Neural progenitor cell (in vitro differentiated cells): ENCODE results near the gene SMG7. TPM values are rescaled to one million over a fixed set of nuclear protein-coding genes. Genes with fewer than 3 reads are reported as not detected.
"Not testable (repeated sequence)": the region's sequence is repeated elsewhere in the genome, so short reads cannot be mapped to it uniquely, and the experiment has no call there.

Experiments used
- DNase-seq: peaks from one replicate; pipeline ENCODE4 v3.0.0-alpha.2; 2016; ENCODE audit warnings: low spot score
- H2AFZ ChIP-seq: fragments of 200-600 bp; sonication (generic); replicated peaks from 2 replicates; pipeline ENCODE4 v1.6.1; 2016; ENCODE audit warnings: antibody characterized with exemption
- H3F3A ChIP-seq: fragments of 200-600 bp; sonication (generic); 2 replicates; pipeline ENCODE4 v1.6.1; 2016; ENCODE audit warnings: antibody characterized with exemption, low read depth
- H3K27ac ChIP-seq: fragments of 200-600 bp; sonication (generic); 2 replicates; pipeline ENCODE4 v1.5.1; 2016; ENCODE audit warnings: mild to moderate bottlenecking
- H3K27me3 ChIP-seq: fragments of 200-600 bp; sonication (generic); 2 replicates; pipeline ENCODE4 v1.6.1; 2016; ENCODE audit warnings: mild to moderate bottlenecking, moderate library complexity
- H3K36me3 ChIP-seq: fragments of 200-600 bp; sonication (generic); 2 replicates; pipeline ENCODE4 v1.5.1; 2016
- H3K4me1 ChIP-seq: fragments of 200-600 bp; sonication (generic); 2 replicates; pipeline ENCODE4 v1.6.1; 2016; ENCODE audit warnings: mixed run types
- H3K4me2 ChIP-seq: fragments of 200-600 bp; sonication (generic); 2 replicates; pipeline ENCODE4 v1.6.1; 2016
- H3K4me3 ChIP-seq: fragments of 200-600 bp; sonication (generic); 2 replicates; pipeline ENCODE4 v1.5.1; 2016
- H3K79me2 ChIP-seq: fragments of 200-600 bp; sonication (generic); 2 replicates; pipeline ENCODE4 v1.6.1; 2016; ENCODE audit warnings: low read depth
- H3K9ac ChIP-seq: fragments of 200-600 bp; sonication (generic); 2 replicates; pipeline ENCODE4 v1.6.1; 2016
- H3K9me3 ChIP-seq: fragments of 200-600 bp; sonication (generic); 2 replicates; pipeline ENCODE4 v1.5.1; 2016; ENCODE audit warnings: low read depth
- H4K20me1 ChIP-seq: fragments of 200-600 bp; sonication (generic); 2 replicates; pipeline ENCODE4 v1.6.1; 2016; ENCODE audit warnings: low read depth
- H3K27ac Mint-ChIP-seq: 3 replicates; pipeline ENCODE4 v1.8.0; 2021; ENCODE audit warnings: mixed read lengths
- H3K27me3 Mint-ChIP-seq: 2 replicates; pipeline ENCODE4 v1.8.0; 2022; ENCODE audit warnings: low read depth, mild to moderate bottlenecking, inconsistent platforms, moderate library complexity, mixed read lengths; ENCODE audit not compliant: insufficient read depth
- H3K36me3 Mint-ChIP-seq: 3 replicates; pipeline ENCODE4 v1.8.0; 2021; ENCODE audit warnings: mixed read lengths
- H3K4me1 Mint-ChIP-seq: 3 replicates; pipeline ENCODE4 v1.8.0; 2021; ENCODE audit warnings: mixed read lengths
- H3K4me3 Mint-ChIP-seq: 3 replicates; pipeline ENCODE4 v1.8.0; 2021; ENCODE audit warnings: mild to moderate bottlenecking, moderate library complexity, mixed read lengths
- H3K9me3 Mint-ChIP-seq: 3 replicates; pipeline ENCODE4 v1.8.0; 2020; ENCODE audit warnings: mixed read lengths
- CTCF ChIP-seq: fragments of 200-600 bp; sonication (generic); IDR thresholded peaks from 2 replicates; pipeline ENCODE4 v1.5.1; 2017; ENCODE audit warnings: antibody characterized with exemption, mild to moderate bottlenecking
- EZH2 ChIP-seq: fragments of 200-600 bp; sonication (generic); IDR thresholded peaks from 2 replicates; pipeline ENCODE4 v1.6.1; 2017; ENCODE audit warnings: antibody characterized with exemption, mild to moderate bottlenecking, moderate library complexity
- EZH2phosphoT487 ChIP-seq: fragments of 200-600 bp; sonication (generic); IDR thresholded peaks from 2 replicates; pipeline ENCODE4 v1.6.1; 2017; ENCODE audit warnings: antibody characterized with exemption
- total RNA-seq: library from RNA; depleted of rRNA; stranded (reverse); fragments of >200 nt; gene quantifications from 2 replicates; pipeline ENCODE4 v1.2.3, GENCODE V29; 2015; ENCODE audit warnings: low replicate concordance

The SMG7 gene
- total RNA-seq: 33.4 and 33.5 TPM in 2 replicates

- Histone ChIP-seq H3K36me3 (no peaks in the 10 kb centered on the region), H3K9ac (peak within 1 kb of the TSS; percentile 95), H3K27me3 (no peaks in the 10 kb centered on the region), H3K27ac (peak within 1 kb of the TSS; percentile 99), H3K4me2 (peak within 1 kb of the TSS; percentile 81), H4K20me1 (peaks cover 37% of the 10 kb centered on the region), H3K4me3 (peak within 1 kb of the TSS; percentile 95), H2AFZ (peak within 1 kb of the TSS; percentile 94), H3K79me2 (peaks cover 54% of the 10 kb centered on the region), H3K4me1 (peaks cover 18% of the 10 kb centered on the region), H3F3A (peaks cover 28% of the 10 kb centered on the region), H3K9me3 (no peaks in the 10 kb centered on the region)
- peaks cover 4% of the 10 kb centered on the region for H3K27me3 Mint-ChIP-seq
- DNase-seq: peak; percentile 51
- TF ChIP-seq CTCF (no peak), EZH2phosphoT487 (no peak)
- peak within 1 kb of the TSS; percentile 92 for H3K4me3 Mint-ChIP-seq
- H3K27ac Mint-ChIP-seq: peak within 1 kb of the TSS; percentile 100
- peaks cover 28% of the 10 kb centered on the region for H3K4me1 Mint-ChIP-seq
- H3K36me3 Mint-ChIP-seq: peaks cover 2% of the 10 kb centered on the region
- H3K9me3 Mint-ChIP-seq: no peaks in the 10 kb centered on the region
These were observed at the start of gene SMG7 for GRCh38 chr1:183472488-183473216. SMG7 (plus strand) TSS chr1:183472499; CDS start chr1:183472621, 122 bp downstream.

- H3K36me3 ChIP-seq: no peaks in the 10 kb centered on the region
- Mint-ChIP-seq H3K36me3 (peaks cover 1% of the 10 kb centered on the region), H3K4me3 (no peak overlapping the region), H3K27me3 (peaks cover 7% of the 10 kb centered on the region), H3K9me3 (peaks cover 7% of the 10 kb centered on the region), H3K4me1 (peaks cover 8% of the 10 kb centered on the region), H3K27ac (no peak overlapping the region)
- peaks cover 12% of the 10 kb centered on the region for H3K27me3 ChIP-seq
- H4K20me1 ChIP-seq: no peaks in the 10 kb centered on the region
- no peak for TF ChIP-seq EZH2
- TF ChIP-seq CTCF: no peak
- no peak for TF ChIP-seq EZH2phosphoT487
- peaks cover 6% of the 10 kb centered on the region for H3F3A ChIP-seq
- no peak overlapping the region for H3K4me2 ChIP-seq
- no peaks in the 10 kb centered on the region for H3K9me3 ChIP-seq
- DNase-seq: no peak
- no peak overlapping the region for H3K27ac ChIP-seq
- no peak overlapping the region for H3K4me3 ChIP-seq
- no peaks in the 10 kb centered on the region for H3K79me2 ChIP-seq
- no peak overlapping the region for H3K9ac ChIP-seq
- H3K4me1 ChIP-seq: no peaks in the 10 kb centered on the region
- no peak overlapping the region for H2AFZ ChIP-seq
These were observed 48.8 kb upstream of the SMG7 start for GRCh38 chr1:183423541-183423940.

GRCh38 chr1:183424691-183425090, 47.6 kb upstream of the SMG7 start:
- Histone ChIP-seq H3F3A (no peaks in the 10 kb centered on the region), H4K20me1 (no peaks in the 10 kb centered on the region), H3K9ac (no peak overlapping the region), H3K4me3 (no peak overlapping the region), H3K79me2 (no peaks in the 10 kb centered on the region), H3K4me2 (no peak overlapping the region), H3K9me3 (no peaks in the 10 kb centered on the region), H2AFZ (no peak overlapping the region), H3K36me3 (no peaks in the 10 kb centered on the region), H3K27ac (no peak overlapping the region), H3K4me1 (no peaks in the 10 kb centered on the region), H3K27me3 (peaks cover under 1% of the 10 kb centered on the region)
- TF ChIP-seq EZH2 (no peak), CTCF (no peak), EZH2phosphoT487 (no peak)
- Mint-ChIP-seq H3K4me3 (no peak overlapping the region), H3K4me1 (peaks cover 2% of the 10 kb centered on the region), H3K27ac (no peak overlapping the region), H3K27me3 (peaks cover 7% of the 10 kb centered on the region), H3K9me3 (peaks cover 9% of the 10 kb centered on the region), H3K36me3 (peaks cover 1% of the 10 kb centered on the region)
- no peak for DNase-seq

GRCh38 chr1:183427591-183427990, 44.7 kb upstream of the SMG7 start:
- not testable (repeated sequence) for H3K4me1 Mint-ChIP-seq

More at GRCh38 chr1:183427591-183427990, 44.7 kb upstream of the SMG7 start:
- not testable (repeated sequence) for H3K27ac Mint-ChIP-seq, H3K27me3 ChIP-seq, H3K27ac ChIP-seq, H2AFZ ChIP-seq, H3K36me3 ChIP-seq, H3K9ac ChIP-seq, H3K27me3 Mint-ChIP-seq, H4K20me1 ChIP-seq, H3F3A ChIP-seq, H3K4me1 ChIP-seq, DNase-seq, H3K4me3 ChIP-seq, H3K9me3 ChIP-seq, H3K4me3 Mint-ChIP-seq, H3K36me3 Mint-ChIP-seq, H3K9me3 Mint-ChIP-seq, H3K4me2 ChIP-seq, H3K79me2 ChIP-seq
